Keratinocyte (primary cell): ENCODE data around the gene SFT2D3. TPM values are rescaled to one million over a fixed set of nuclear protein-coding genes. Genes with fewer than 3 reads are reported as not detected.

Experiments used
- DNase-seq: peaks from one replicate; pipeline ENCODE4 v3.0.0-alpha.2; 2011; ENCODE audit warnings: low read depth, missing footprints, low spot score
- FAIRE-seq: peaks from 2 replicates; lab custom pipeline; 2011; peaks lifted over from hg19 to GRCh38; lab: Jason Lieb, UNC
- H2AFZ ChIP-seq: 2 replicates; pipeline ENCODE4 v1.6.0; 2012; ENCODE audit warnings: low read length, control low read depth, inconsistent platforms; ENCODE audit not compliant: control insufficient read depth
- H3K27ac ChIP-seq: 2 replicates; pipeline ENCODE4 v1.5.1; 2011; ENCODE audit warnings: low read length; ENCODE audit not compliant: control insufficient read depth, insufficient read depth
- H3K27me3 ChIP-seq: 3 replicates; pipeline ENCODE4 v1.6.0; 2011; ENCODE audit warnings: low read length; ENCODE audit not compliant: control insufficient read depth, insufficient read depth; ENCODE audit errors: extremely low read depth
- H3K36me3 ChIP-seq, 2 experiments: 2 replicates in 1 of 2; 3 replicates in 1 of 2; pipeline ENCODE4 v1.5.1; 2011; ENCODE audit warnings: low read length in 2 of 2, mild to moderate bottlenecking in 1 of 2; ENCODE audit not compliant: control insufficient read depth in 2 of 2, insufficient read depth in 2 of 2; ENCODE audit errors: extremely low read depth in 1 of 2
- H3K4me1 ChIP-seq: 3 replicates; pipeline ENCODE4 v1.5.1; 2011; ENCODE audit warnings: low read length; ENCODE audit not compliant: control insufficient read depth, insufficient read depth; ENCODE audit errors: extremely low read depth
- H3K4me2 ChIP-seq: 3 replicates; pipeline ENCODE4 v1.6.0; 2011; ENCODE audit warnings: low read depth, low read length; ENCODE audit not compliant: control insufficient read depth, insufficient read depth; ENCODE audit errors: extremely low read depth
- H3K4me3 ChIP-seq, 3 experiments: fragments of 200-600 bp in 1 of 3; sonication (generic) in 1 of 3; 2 replicates in 2 of 3; 3 replicates in 1 of 3; pipeline ENCODE4 v1.5.1; 2011 to 2016; ENCODE audit warnings: low read length in 3 of 3, mild to moderate bottlenecking in 3 of 3, control low read depth in 2 of 3, inconsistent platforms in 1 of 3, low read depth in 1 of 3, mixed read lengths in 1 of 3, mixed run types in 1 of 3, moderate library complexity in 1 of 3; ENCODE audit not compliant: control insufficient read depth in 2 of 3, insufficient read depth in 2 of 3; ENCODE audit errors: extremely low read depth in 1 of 3
- H3K79me2 ChIP-seq: 2 replicates; pipeline ENCODE4 v1.6.0; 2012; ENCODE audit warnings: low read length; ENCODE audit not compliant: control insufficient read depth, insufficient read depth
- H3K9ac ChIP-seq: 3 replicates; pipeline ENCODE4 v1.6.0; 2011; ENCODE audit warnings: low read length; ENCODE audit not compliant: control insufficient read depth, insufficient read depth; ENCODE audit errors: extremely low read depth
- H3K9me1 ChIP-seq: 3 replicates; pipeline ENCODE4 v1.6.0; 2011; ENCODE audit warnings: low read length; ENCODE audit not compliant: control insufficient read depth, insufficient read depth; ENCODE audit errors: extremely low read depth
- H3K9me3 ChIP-seq: 2 replicates; pipeline ENCODE4 v1.5.1; 2012; ENCODE audit warnings: low read depth, low read length; ENCODE audit not compliant: control insufficient read depth
- H4K20me1 ChIP-seq: 3 replicates; pipeline ENCODE4 v1.6.0; 2011; ENCODE audit warnings: low read length; ENCODE audit not compliant: control insufficient read depth, insufficient read depth; ENCODE audit errors: extremely low read depth
- CTCF ChIP-seq, 3 experiments: IDR thresholded peaks in 1 of 3; conservative IDR thresholded peaks in 1 of 3; optimal IDR thresholded peaks in 1 of 3; 2 replicates in 2 of 3; 3 replicates in 1 of 3; pipeline versions ENCODE3 to v1.5.1; 2011; ENCODE audit warnings: low read length in 3 of 3, mild to moderate bottlenecking in 3 of 3, moderate library complexity in 2 of 3, control low read depth in 1 of 3, inconsistent platforms in 1 of 3; ENCODE audit not compliant: insufficient read depth in 2 of 3; ENCODE audit errors: extremely low read depth in 1 of 3
- EZH2 ChIP-seq: IDR thresholded peaks from one replicate; pipeline ENCODE4 v1.6.1; 2012; ENCODE audit warnings: inconsistent platforms, mild to moderate bottlenecking, low read length, moderate library complexity
- dilution Hi-C: fragments of 300-500 bp; cut with MboI; formaldehyde crosslinking; loops from one replicate; pipeline ENCODE4 v1.7.0; 2020; ENCODE audit warnings: low sequenced_read_pairs; ENCODE audit not compliant: extremely low pct_ligation_motif_present
- polyA plus RNA-seq, 5 experiments: library from polyadenylated mRNA; depleted of rRNA in 3 of 5; stranded (reverse) in 3 of 5; stranded (forward) in 1 of 5; unstranded in 1 of 5; fragments of >200 nt; gene quantifications; 1 replicate in 1 of 5; 2 replicates in 3 of 5; 3 replicates in 1 of 5; pipeline versions ENCODE4 v1.2.1 to v1.2.3, GENCODE V29; 2011 to 2012; ENCODE audit warnings: missing spikeins in 2 of 5, low read depth in 1 of 5, low replicate concordance in 1 of 5

Gene SFT2D3
- polyA plus RNA-seq, 1 donor (not counting 4 experiments of a cell fraction or from before 2014, with no cell fraction given): 2.4 TPM

- Histone ChIP-seq H3K9me1 (no peaks in the 10 kb centered on the region), H3K79me2 (no peaks in the 10 kb centered on the region), H3K4me2 (no peak overlapping the region), H3K9ac (no peak overlapping the region), H3K27me3 (peaks cover 49% of the 10 kb centered on the region), H3K4me1 (peaks cover 5% of the 10 kb centered on the region), H3K27ac (no peak overlapping the region), H3K4me3 (no peak overlapping the region), H3K36me3 (no peaks in the 10 kb centered on the region), H4K20me1 (no peaks in the 10 kb centered on the region), H2AFZ (no peak overlapping the region), H3K9me3 (no peaks in the 10 kb centered on the region)
- DNase-seq: no peak
- dilution Hi-C loops: loop anchor here (25.0 kb wide), 1 partner anchor 92 kb away; no protein-coding TSS in a partner anchor
- no peak for FAIRE-seq
- no peak for TF ChIP-seq EZH2
- TF ChIP-seq CTCF (optimal IDR thresholded peaks at IDR 0.05 in 1 of 3, IDR thresholded peaks at IDR 0.05 in 1 of 3, conservative IDR thresholded peaks at IDR 0.05 in 1 of 3; ENCODE audit: extremely low read depth in 1 of 3, insufficient read depth in 2 of 3, low read length in 3 of 3): no peak
These were observed 22.3 kb upstream of the SFT2D3 start for GRCh38 chr2:127678991-127679390.

- no peaks in the 10 kb centered on the region for H3K9me3 ChIP-seq
- no peak overlapping the region for H3K4me3 ChIP-seq
- no peaks in the 10 kb centered on the region for H4K20me1 ChIP-seq
- no peak overlapping the region for H3K27ac ChIP-seq
- H3K4me2 ChIP-seq: no peak overlapping the region
- no peaks in the 10 kb centered on the region for H3K36me3 ChIP-seq
- no peak overlapping the region for H2AFZ ChIP-seq
- H3K9ac ChIP-seq: no peak overlapping the region
- dilution Hi-C loops: loop anchor here (25.0 kb wide), 1 partner anchor 93 kb away; no protein-coding TSS in a partner anchor
- no peaks in the 10 kb centered on the region for H3K9me1 ChIP-seq
- H3K27me3 ChIP-seq: peaks cover 43% of the 10 kb centered on the region
- FAIRE-seq (no peak), DNase-seq (no peak)
- peaks cover 5% of the 10 kb centered on the region for H3K4me1 ChIP-seq
- H3K79me2 ChIP-seq: no peaks in the 10 kb centered on the region
- TF ChIP-seq EZH2 (no peak), CTCF (optimal IDR thresholded peaks at IDR 0.05 in 1 of 3, IDR thresholded peaks at IDR 0.05 in 1 of 3, conservative IDR thresholded peaks at IDR 0.05 in 1 of 3; ENCODE audit: extremely low read depth in 1 of 3, insufficient read depth in 2 of 3, low read length in 3 of 3) (no peak)
These were observed 21.5 kb upstream of the SFT2D3 start for GRCh38 chr2:127679680-127680361.
